SU-DHL-6 (cell line): ENCODE measurements around the gene IL33.

ENCODE experiments used
- CTCF ChIP-seq: fragments of 200-600 bp; sonication (generic); IDR thresholded peaks from one replicate; pipeline ENCODE4 v1.5.1; 2017; ENCODE audit warnings: antibody characterized with exemption, mild to moderate bottlenecking, low read length, moderate library complexity; ENCODE audit not compliant: insufficient read depth, poor library complexity, severe bottlenecking
- EZH2phosphoT487 ChIP-seq: fragments of 200-600 bp; sonication (generic), shearing (Covaris generic); conservative IDR thresholded peaks from 2 replicates; pipeline ENCODE4 v1.6.1; 2018; ENCODE audit warnings: mild to moderate bottlenecking, antibody characterized with exemption, low read length, moderate library complexity, mixed read lengths

GRCh38 chr9:6270896-6271295 is 55.3 kb downstream of the IL33 start:
- no peak for TF ChIP-seq CTCF
- TF ChIP-seq EZH2phosphoT487 = no peak
